H4 (cell line): ENCODE data around the gene PLOD1. TPM values are rescaled to one million over a fixed set of nuclear protein-coding genes. Genes with fewer than 3 reads are reported as not detected.

Experiments used
- total RNA-seq: library from RNA; depleted of rRNA; stranded (reverse); fragments of >200 nt; shearing (Covaris generic); gene quantifications from 2 replicates; pipeline ENCODE4 v1.2.3, GENCODE V29; 2014; rRNA removed

The PLOD1 gene
- total RNA-seq, 1 experiment from 2014 or later: 105 TPM

Other genes starting within 250 kb of the PLOD1 start
- not detected in 2 replicates for gene DRAXIN, start 243.0 kb upstream of the PLOD1 start, total RNA-seq
- gene AGTRAP, start 198.6 kb upstream of the PLOD1 start, total RNA-seq: 65.1 and 74.0 TPM in 2 replicates
- not detected in 2 replicates for gene C1orf167, start 172.5 kb upstream of the PLOD1 start, total RNA-seq
- 3.6 and 6.0 TPM in 2 replicates for gene MTHFR, start 128.8 kb upstream of the PLOD1 start, total RNA-seq
- 1.8 and 4.4 TPM in 2 replicates for gene CLCN6, start 128.5 kb upstream of the PLOD1 start, total RNA-seq
- gene NPPA, start 86.9 kb upstream of the PLOD1 start, total RNA-seq: not detected in 2 replicates
- gene NPPB, start 75.8 kb upstream of the PLOD1 start, total RNA-seq: not detected in 2 replicates
- 29.9 and 38.9 TPM in 2 replicates for gene KIAA2013, start 8.3 kb upstream of the PLOD1 start, total RNA-seq
- 38.4 and 40.1 TPM in 2 replicates for gene MFN2, start 45.7 kb downstream of the PLOD1 start, total RNA-seq
- 15.3 and 18.6 TPM in 2 replicates for gene MIIP, start 84.8 kb downstream of the PLOD1 start, total RNA-seq
- 0.02 TPM in 1 of 2 replicates, not detected in the other for gene TNFRSF8, start 128.6 kb downstream of the PLOD1 start, total RNA-seq
- 0.47 and 0.93 TPM in 2 replicates for gene TNFRSF1B, start 232.3 kb downstream of the PLOD1 start, total RNA-seq